Neural cell (in vitro differentiated cells): Measurements from ENCODE around the gene KLHL22.

Experiments used
- EP300 ChIP-seq: fragments of 450-650 bp; conservative IDR thresholded peaks from 2 replicates; pipeline ENCODE4 v1.6.1; 2014; ENCODE audit warnings: antibody characterized with exemption, mild to moderate bottlenecking, moderate library complexity; ENCODE audit not compliant: poor library complexity, severe bottlenecking
- EZH2 ChIP-seq: fragments of 200-600, 300-800 bp; shearing (Covaris generic), sonication (generic); IDR thresholded peaks from 2 replicates; pipeline ENCODE4 v1.6.1; 2014; ENCODE audit warnings: antibody characterized with exemption, low read length, borderline replicate concordance, mild to moderate bottlenecking; ENCODE audit not compliant: insufficient read depth, poor library complexity, severe bottlenecking
- POLR2AphosphoS5 ChIP-seq: IDR thresholded peaks from 2 replicates; pipeline ENCODE4 v1.6.1; 2012

- no peak for TF ChIP-seq EZH2
- no peak for TF ChIP-seq EP300
- no peak for TF ChIP-seq POLR2AphosphoS5
Observed at GRCh38 chr22:20490941-20491307, 4.7 kb downstream of the KLHL22 start.
